Loucy (cell line): ENCODE results near the gene OR2L5.

Source experiments
- EZH2phosphoT487 ChIP-seq: fragments of 200-600 bp; IDR thresholded peaks from 2 replicates; pipeline ENCODE4 v1.6.1; 2018; ENCODE audit warnings: antibody characterized with exemption, mild to moderate bottlenecking, moderate library complexity, borderline replicate concordance
- TF ChIP-seq, protein P1 (sequence below): fragments of 200-600 bp; sonication (generic); conservative IDR thresholded peaks from 2 replicates; pipeline ENCODE4 v1.5.1; 2014; ENCODE audit warnings: mild to moderate bottlenecking, antibody characterized with exemption, low read length

DNA sequence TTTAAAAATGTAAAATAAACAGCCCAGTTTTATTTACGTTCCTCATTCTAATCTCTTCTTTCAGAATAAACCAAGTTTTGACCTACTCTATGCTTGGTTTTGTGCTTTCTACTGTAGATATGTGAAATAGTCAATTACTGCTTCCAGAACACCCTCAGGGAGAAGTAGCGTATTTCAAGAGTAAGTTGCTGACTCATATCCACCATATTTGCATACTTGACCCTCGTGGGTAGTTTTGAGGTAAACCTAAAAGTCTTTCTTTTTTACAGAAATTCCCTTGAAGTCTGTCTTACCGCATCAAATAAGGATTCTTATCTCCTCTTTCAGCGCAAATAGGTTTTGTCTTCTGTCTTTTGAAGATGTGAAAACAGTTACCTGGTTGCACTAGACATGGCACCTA lies 31.7 kb downstream of the OR2L5 start:
- TF ChIP-seq, protein P1, sequence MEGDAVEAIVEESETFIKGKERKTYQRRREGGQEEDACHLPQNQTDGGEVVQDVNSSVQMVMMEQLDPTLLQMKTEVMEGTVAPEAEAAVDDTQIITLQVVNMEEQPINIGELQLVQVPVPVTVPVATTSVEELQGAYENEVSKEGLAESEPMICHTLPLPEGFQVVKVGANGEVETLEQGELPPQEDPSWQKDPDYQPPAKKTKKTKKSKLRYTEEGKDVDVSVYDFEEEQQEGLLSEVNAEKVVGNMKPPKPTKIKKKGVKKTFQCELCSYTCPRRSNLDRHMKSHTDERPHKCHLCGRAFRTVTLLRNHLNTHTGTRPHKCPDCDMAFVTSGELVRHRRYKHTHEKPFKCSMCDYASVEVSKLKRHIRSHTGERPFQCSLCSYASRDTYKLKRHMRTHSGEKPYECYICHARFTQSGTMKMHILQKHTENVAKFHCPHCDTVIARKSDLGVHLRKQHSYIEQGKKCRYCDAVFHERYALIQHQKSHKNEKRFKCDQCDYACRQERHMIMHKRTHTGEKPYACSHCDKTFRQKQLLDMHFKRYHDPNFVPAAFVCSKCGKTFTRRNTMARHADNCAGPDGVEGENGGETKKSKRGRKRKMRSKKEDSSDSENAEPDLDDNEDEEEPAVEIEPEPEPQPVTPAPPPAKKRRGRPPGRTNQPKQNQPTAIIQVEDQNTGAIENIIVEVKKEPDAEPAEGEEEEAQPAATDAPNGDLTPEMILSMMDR: no peak
- TF ChIP-seq EZH2phosphoT487: no peak
